Stimulated activated CD4-positive, alpha-beta T cell treated with anti-CD3 and anti-CD28 coated beads, Interleukin-1b, Interleukin-23, amount 100 ng/mL, for 24 hours (primary cell): Measurements from ENCODE around the gene MYO10.

ENCODE experiments used
- DNase-seq, 4 experiments: peaks; one replicate each; pipeline ENCODE4 v3.0.0-alpha.2; 2020; ENCODE audit warnings: low read depth in 4 of 4, low spot score in 1 of 4

The MYO10 gene

DNA sequence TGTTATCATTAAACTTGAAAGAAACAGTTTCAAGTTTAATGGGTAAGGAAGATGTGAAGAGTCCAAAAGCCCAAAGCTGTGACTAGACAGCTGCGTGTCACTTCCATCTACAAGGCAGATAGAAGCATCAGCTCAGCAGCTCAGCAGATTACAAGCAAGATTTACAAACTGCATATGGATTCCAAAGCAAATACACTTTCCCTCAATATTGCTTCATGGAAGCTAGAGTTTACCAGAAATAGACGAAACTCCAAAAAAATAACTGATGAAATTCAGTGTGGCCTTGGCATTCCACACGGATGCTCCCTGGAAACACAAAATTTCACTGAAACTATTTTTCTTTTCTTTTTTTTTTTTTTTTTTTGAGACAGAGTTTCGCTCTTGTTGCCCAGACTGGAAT, 17.9 kb downstream of the MYO10 start:
- no peak for DNase-seq

DNA sequence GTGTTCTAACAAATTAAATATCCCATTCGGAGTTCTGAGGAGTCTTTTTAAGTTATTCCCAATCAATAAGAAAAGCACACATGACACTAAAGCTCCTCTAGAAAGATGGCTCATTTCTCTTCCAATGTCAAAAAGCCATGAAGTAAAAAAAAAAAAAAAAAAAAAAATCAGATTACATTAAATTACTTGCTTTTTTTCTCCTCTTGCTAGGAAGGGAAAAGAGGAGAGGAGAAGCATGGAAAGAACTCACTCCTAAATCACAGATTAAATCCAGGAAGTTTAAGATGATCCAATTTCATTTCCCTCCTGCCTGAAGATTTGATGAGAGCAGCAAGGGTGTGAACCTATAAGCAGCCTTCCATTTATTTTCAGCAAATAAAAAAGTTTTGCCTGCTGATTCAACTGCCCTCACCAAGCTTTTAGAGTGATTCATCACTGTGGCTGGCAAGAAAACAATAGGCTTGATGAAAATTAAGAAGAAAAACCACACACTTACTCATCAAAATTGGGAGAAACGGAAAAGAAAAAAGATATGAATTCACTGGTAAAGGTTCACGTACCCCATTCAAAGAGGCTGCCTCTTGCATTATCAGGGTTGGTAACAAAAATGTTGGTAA, 19.7 kb downstream of the MYO10 start:
- no peak for DNase-seq

DNA sequence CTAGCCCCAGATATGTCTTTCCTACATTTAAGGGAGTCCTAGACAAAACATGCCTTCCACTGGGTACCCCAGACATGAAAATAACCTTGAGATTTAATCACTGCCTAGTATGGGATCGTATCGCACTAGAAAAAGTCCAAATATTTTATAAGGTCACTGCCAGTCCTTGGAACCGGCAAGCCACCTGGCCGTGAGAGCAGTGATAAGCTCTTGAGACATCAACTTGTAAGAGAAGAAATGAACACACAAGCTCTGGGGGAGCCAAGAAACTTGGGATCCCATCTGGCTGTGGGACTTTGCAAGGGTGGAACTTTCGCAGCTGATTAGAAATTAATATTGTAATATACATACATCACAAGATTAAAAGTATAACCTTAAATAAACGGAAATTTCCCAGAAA, 21.5 kb downstream of the MYO10 start:
- no peak for DNase-seq

DNA sequence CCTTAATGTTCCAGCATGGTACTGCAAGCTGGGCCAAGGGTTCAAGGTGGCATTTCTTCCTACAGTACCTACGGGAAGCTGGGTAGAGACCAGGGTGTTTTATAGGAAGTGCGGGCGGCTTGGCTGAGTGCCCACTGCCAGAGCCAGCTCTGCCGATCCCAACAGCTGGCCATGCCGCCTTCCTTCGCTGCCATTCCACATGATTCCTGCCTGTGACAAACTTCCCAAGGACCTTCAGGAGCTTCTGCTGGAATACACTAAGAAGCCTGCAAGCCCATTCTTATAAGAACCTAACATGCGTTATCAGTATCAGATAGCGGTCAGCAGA, 22.0 kb downstream of the MYO10 start:
- no peak for DNase-seq

DNA sequence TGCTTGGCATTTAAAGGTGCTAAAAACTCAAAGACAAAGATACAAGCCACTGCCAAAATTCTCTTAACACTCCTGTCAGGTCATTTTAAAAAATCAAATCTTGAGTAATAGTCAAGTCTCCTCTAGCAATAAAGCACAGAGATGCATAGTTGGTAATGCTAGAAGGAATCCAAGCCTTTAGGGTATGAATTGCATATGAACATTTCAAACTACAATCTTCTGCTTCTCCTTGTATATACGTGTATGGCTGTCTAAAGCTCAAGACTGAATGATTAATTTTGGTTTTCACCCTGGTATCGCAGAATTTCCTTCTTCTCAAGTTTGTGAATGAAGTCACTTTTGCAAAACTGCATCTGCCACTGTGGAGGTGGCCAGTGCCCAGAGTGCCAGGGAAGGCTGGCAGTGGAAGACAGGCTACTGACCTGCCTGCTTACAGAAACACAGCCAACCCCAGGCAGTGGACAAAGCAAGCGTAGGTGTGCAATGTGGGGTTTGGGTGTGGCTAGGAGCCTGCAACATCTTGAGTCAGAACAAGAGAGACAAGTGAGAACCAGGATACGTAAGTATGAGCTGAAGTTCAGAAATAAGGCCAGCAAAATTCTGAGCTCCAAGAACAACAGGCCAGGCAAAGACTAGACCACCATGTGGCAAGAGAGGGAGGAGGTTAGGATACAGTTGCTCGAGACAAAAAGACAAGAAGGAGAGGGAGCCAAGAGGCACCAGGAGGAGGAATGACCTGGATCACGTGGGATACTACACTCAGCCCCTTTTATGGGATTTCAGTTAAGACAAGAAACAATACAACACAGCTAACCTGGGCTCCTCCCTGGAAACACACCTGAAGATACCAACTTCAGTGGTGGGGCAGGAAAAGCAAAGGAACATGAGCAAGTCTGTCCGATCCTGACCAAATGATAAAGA, 22.6 kb downstream of the MYO10 start:
- DNase-seq: no peak

DNA sequence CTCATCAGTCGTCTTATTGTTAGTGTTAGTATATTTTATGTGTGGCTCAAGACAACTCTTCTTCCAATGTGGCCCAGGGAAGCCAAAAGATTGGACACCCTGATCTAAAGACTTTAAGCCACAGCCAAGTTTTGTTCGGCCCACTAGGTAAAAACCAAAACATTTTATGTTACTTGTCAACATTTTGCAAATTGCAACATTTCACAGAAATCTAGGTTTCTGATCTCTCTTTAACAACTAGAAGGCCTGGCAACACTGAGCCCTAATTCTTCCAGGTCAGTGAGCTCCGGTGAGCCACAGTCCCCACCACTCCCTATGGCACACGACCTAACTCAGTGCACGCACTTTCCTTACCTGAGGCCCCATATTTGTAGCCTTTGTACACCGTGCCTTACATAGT, 24.0 kb downstream of the MYO10 start:
- DNase-seq: no peak

DNA sequence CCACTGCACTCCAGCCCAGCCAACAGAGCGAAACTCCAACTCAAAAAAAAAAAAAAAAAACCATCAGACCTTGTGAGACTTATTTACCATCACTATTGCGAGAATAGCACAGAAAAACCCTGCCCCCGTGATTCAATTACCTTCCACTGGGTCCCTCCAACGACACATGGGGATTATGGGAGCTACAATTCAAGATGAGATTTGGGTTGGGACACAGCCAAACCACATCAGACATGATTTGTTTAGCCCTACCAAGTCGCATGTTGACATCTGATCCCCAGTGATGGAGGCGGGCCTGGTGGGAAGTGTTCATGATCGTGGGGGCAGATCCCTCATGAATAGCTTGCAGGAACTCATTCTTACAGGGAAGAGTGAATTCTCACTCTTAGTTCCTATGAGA, 26.6 kb downstream of the MYO10 start:
- DNase-seq: no peak

DNA sequence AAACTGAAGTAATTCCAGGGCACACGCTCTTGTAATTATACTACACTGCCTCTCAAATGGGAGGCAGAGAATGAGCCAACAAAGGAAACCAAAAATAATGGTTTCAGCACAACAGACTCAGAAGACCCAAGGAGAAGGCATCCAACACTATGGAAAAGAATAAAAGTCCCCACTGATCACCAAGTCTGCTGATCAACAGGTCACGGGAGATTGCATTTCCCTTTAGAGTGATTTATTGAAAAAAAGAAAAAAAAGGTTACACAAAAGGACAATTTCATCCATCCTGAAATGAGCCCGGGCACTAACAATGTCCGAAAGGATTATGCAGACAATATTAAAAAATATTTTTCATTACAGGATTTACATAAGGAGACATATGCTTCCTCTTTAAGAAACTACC, 28.8 kb downstream of the MYO10 start:
- DNase-seq: no peak

DNA sequence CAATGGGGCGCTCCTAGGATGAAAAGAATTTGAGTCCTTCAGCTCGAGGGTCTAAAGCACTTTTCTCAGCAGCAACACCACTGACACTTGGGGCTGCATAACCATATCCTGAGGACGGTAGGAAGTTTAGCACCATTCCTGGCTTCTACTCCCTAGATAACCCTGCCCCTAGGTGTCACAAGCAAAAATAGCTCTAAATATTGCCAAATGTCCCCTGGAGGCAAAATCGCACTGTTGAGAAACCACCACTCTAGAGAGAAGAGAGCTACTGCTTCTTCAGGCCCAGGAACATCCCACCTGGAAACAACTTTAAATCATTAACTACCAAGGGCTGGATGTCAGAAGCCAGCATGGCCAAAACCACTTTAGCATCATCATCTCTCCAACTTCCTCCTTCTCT, 29.8 kb downstream of the MYO10 start:
- DNase-seq: no peak

DNA sequence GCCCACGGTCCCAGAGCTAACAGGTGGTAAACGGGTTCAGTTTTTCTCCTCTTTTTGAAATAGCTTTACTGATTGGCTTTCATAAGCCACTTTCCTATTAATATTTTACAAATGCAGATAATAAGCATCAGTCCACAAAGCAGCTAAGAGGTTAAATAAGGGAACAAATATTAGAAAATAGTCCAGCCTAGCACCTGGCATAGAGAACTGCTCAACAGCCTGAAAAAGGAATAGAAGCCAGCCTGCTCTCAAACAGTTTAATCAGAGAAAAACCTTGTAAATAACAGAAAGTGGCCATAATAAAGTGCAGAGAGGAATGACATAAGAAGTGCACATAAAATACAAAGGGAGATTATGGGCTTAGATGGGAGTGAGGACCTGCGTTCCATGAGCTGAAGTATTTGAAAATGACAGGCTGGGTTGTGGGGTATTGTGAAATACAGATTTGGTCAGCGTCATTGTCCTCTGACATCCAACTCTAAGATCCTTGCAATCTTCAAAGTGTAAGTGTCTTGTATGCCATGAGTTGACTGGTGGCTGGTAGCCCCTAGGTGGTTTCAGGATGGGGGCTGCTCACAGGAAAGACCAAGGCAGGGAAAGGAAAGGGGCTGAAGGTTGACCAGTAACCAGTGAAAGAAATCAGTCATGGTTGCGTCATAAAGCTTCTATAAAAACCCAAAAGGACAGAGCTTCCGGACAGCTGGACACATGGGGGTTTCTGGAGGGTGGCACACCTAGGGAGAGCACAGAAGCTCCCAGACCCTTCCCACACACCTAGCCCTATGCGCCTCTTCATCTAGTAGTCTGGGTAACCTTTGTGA, 32.4 kb downstream of the MYO10 start:
- DNase-seq: no peak

DNA sequence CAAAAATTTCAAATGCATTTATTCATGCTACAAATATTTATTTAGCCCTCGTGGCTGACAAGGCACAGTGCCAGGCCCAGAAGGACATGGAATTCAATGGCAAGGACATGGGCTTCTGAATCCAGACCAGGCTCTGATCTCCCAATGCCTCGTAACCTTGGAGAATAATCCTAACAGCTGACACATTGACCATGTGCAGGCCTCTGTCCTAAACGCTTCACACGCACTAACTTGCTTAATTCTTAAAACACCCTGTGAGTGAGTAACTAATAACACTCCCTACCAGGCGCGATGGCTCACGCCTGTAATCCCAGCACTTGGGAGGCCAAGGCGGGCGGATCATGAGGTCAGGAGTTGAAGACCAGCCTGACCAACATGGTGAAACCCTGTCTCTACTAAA, 33.2 kb downstream of the MYO10 start:
- no peak for DNase-seq

DNA sequence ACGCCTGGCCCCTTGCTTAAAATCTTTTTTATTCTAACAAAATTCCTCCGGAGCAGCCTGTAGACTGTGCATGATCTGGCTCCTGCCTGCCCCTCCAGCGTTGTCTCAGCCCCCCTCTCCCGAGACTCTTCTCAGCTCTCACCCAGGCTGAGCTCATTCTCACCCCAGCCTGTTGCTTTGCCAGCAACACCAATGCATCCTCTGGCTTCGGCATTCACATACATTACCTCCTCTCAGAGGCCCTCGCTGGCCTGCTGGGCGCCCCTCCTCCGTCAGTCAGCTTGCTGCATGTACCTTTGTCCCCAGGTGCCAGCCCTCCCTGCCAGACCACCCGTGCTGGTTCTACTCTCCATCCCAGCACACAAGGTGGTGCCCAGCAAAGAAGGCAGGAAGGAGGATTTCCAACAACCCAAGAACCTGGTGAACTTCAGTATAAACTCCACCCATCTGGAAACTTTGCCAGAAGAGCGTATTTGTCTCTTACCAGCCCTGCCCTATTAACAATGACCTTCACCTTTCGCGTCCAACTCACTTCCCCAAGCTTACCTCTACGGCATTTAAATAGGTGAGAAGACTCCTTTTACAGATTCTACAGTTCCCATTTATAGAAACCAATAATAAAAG, 35.0 kb downstream of the MYO10 start:
- no peak for DNase-seq

DNA sequence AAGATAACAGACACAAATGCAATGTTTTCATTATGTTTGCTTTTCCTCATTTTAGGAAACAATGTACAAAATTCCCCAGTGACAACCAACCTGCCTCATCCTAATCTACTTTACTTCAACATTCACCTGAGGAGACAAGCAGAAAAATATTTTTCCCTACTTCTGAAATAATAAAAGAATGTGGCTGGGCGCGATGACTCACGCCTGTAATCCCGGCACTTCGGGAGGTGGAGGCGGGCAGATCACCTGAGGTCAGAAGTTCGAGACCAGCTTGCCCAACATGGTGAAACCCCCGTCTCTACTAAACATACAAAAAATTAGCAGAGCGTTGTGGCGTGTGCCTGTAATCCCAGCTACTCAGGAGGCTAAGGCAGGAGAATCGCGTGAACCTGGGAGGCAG, 36.9 kb downstream of the MYO10 start:
- no peak for DNase-seq

DNA sequence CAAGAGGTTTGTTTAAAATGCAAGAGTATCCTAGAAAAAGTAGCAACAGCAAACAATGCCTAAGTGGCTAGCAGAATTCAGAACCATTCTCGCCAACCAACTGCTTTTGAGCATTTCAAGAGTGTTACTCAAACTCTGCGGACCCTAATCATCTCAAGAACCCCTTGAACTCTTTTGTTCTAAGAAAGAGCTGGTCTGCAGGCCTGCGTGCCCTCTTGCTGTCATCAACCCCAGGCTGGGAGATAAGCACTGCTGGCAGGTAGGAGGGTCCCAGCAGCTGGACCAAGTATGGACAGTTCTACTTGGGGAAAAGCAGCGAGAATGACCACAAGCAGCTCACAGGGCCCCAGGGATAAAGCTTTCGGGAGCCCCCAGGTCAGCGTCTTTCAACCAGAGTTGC, 38.3 kb downstream of the MYO10 start:
- DNase-seq: no peak

DNA sequence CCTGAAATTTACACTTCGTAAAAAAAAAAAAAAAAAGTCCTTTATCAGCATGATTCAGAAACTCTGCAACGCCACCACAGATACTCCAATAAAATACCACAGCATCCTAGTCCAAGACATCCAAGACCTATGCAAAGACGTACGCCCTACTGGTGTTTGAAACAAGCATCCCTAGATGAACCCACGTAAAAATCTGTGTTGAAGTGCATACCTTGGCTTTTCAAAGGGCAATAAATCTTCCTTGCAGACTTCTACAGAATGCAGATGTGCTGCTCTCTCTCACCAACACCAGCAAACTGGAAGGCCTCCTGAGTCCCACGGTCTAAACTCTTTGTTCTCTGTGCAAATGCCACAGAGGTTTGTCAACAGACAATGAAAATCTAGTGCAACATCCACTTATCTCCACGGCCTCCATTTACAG, 38.8 kb downstream of the MYO10 start:
- no peak for DNase-seq

DNA sequence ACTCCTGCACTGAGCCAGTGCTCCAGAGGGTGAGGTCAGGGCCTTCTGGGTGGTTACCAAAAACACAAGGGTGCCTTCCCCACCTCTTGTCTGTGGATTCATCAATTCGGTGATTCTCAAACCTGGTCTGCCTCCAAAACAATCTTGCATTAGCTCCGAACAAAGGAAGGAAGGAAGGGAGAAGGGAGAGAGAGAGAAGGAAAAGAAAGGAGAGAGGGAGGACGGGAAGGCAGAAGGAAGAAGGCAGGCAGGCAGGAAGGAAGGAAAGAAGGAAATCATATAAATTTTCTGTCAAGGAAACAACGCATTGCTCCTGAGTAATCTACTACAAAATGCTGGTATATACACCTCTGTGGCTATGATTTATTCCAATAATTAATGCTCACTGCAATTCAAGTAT, 39.3 kb downstream of the MYO10 start:
- no peak for DNase-seq

DNA sequence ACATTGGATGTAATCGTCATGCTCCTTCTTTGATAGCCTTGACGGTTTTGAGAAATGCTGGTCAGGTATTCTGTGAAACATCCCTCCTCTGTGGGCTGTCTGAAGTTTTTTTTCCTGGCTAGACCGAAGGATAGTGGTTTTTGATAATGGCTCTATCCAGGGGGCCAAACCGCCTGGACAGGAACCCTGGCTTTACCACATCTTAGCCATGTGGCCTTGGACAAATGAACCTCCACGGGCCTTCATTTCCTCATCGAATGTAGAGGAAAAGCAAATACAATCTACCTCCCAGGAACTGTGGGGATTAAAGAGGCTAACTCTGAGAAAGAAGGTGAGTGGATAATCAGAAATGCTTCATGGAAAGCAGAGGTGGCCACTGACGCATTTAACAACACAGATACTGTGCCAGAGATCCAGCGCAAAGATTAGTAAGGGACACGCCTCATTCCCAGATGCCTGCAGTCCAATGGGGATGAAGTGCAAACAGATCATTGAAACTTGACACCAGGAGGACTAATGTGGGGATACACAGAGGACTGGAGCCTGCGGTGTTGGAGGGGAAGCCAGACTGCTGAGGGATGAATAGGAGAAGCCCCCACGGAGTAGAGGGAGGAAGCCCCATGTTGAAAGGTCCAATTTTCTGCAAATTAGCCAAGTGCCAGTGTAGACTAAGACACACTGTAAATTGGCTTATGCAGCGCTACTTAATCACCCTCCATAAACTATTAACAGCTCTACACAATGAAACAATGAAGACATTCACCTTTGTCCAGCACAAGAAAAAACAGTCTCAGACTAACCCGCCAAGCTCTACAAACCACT, 41.6 kb downstream of the MYO10 start:
- no peak for DNase-seq

DNA sequence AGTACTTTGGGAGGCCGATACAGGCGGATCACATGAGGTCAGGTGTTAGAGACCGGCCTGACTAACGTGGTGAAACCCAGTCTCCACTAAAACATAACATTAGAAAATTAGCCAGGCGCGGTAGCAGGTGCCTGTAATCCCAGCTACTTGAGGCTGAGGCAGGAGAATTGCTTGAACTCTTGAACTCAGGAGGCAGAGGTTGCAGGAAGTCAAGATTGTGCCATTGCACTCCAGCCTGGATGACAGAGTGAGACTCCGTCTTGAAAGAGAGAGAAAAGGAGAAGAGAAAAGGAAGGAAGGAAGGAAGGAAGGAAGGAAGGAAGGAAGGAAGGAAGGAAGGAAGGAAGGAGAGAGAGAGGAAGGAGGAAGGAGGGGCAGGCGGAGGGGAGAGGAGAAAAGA, 45.1 kb downstream of the MYO10 start:
- DNase-seq: no peak

DNA sequence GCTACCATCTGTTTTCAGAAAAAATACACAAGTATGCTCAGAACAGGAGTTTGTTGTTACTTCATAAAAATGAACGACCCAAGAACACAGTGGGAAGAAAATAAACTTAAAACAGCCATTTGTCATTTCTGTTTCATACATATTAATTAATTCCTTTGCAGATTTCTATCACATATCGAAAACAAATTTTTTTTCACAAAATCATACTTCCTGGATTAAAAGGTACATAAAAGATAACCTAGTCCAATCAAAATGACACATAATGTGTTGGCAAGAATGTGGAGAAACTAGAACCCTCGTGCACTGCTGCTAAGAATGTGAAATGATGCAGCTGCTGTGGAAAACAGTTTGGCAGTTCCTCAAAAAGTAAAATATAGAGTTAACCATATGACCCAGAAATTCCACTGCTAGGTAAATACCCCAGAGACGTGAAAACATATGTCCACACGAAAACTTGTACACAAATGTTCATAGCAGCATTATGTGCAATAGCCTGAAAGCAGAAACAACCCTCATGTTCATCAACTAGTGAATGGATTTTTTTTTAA, 46.0 kb downstream of the MYO10 start:
- DNase-seq: no peak

DNA sequence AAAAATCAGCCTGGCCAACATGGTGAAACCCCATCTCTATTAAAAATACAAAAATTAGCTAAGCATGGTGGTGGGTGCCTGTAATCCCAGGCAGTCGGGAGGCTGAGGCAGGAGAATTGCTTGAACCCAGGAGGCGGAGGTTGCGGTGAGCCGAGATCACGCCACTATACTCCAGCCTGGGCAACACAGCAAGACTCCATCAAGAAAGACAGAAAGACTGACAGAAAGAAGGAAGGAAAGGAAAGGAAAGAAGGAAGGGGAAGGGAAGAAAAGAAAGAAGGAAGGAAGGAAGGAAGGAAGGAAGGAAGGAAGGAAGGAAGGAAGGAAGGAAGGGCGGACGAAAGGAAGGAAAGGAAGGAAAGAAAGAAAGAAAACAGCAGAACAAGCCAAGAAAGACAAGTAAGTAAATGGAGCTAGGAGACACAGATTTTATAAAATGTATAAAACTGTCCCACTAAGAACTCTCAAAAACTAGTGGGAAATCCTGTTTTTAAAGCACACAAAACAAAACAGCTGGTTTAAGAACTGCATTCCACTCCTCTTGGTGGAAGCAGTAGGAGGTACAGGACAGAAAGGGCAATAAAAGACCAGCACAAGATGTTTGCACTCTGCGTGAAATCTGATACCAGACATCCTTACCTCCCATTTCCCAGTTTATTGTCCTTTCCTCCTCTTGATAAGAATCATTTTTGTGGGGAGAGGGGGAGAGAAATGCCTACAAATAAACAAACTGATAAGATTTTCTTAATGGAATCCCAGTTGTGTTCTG, 46.7 kb downstream of the MYO10 start:
- DNase-seq: no peak
